ENCODE measurements around the gene CHN2. TPM values are rescaled to one million over a fixed set of nuclear protein-coding genes. Genes with fewer than 3 reads are reported as not detected.
"Not testable (repeated sequence)": the region's sequence is repeated elsewhere in the genome, so short reads cannot be mapped to it uniquely, and the experiment has no call there.

CHN2 gene
- total RNA-seq, 1 donor from 2014 or later = 0.73 TPM

GRCh38 chr7:29510028-29510427, 315.5 kb downstream of the CHN2 start:
- intact Hi-C loops (cut with micrococcal nuclease) = no loop called here
- Mint-ChIP-seq H3K36me3 (ENCODE audit: low read depth) (no peaks in the 10 kb centered on the region), H3K4me3 (ENCODE audit: low read depth) (no peak overlapping the region)

GRCh38 chr7:29511337-29511736, 316.8 kb downstream of the CHN2 start:
- no peaks in the 10 kb centered on the region for H3K4me1 Mint-ChIP-seq (ENCODE audit: low read depth)
- no peak overlapping the region for H3K27ac Mint-ChIP-seq
- DNase-seq (ENCODE audit: low spot score) = no peak
- no peaks in the 10 kb centered on the region for H3K9me3 Mint-ChIP-seq
- H3K36me3 Mint-ChIP-seq (ENCODE audit: low read depth) = no peaks in the 10 kb centered on the region
- intact Hi-C loops (cut with micrococcal nuclease) = no loop called here
- no peak overlapping the region for H3K4me3 Mint-ChIP-seq (ENCODE audit: low read depth)
- no peaks in the 10 kb centered on the region for H3K27me3 Mint-ChIP-seq (ENCODE audit: low read depth)

More at GRCh38 chr7:29510028-29510427, 315.5 kb downstream of the CHN2 start:
- no peaks in the 10 kb centered on the region for H3K9me3 Mint-ChIP-seq
- H3K27me3 Mint-ChIP-seq (ENCODE audit: low read depth) = no peaks in the 10 kb centered on the region
- H3K4me1 Mint-ChIP-seq (ENCODE audit: low read depth) = no peaks in the 10 kb centered on the region
- H3K27ac Mint-ChIP-seq = no peak overlapping the region
- DNase-seq (ENCODE audit: low spot score) = no peak

GRCh38 chr7:29511851-29512250, 317.3 kb downstream of the CHN2 start:
- intact Hi-C loops (cut with micrococcal nuclease) = no loop called here
- Mint-ChIP-seq H3K9me3 (no peaks in the 10 kb centered on the region), H3K27ac (no peak overlapping the region), H3K27me3 (ENCODE audit: low read depth) (no peaks in the 10 kb centered on the region), H3K4me3 (ENCODE audit: low read depth) (no peak overlapping the region), H3K36me3 (ENCODE audit: low read depth) (no peaks in the 10 kb centered on the region), H3K4me1 (ENCODE audit: low read depth) (no peaks in the 10 kb centered on the region)
- DNase-seq (ENCODE audit: low spot score) = no peak

GRCh38 chr7:29516491-29516890, 321.9 kb downstream of the CHN2 start:
- intact Hi-C loops (cut with micrococcal nuclease) = no loop called here
- no peaks in the 10 kb centered on the region for H3K36me3 Mint-ChIP-seq (ENCODE audit: low read depth)

GRCh38 chr7:29518616-29519015, 324.0 kb downstream of the CHN2 start:
- Mint-ChIP-seq H3K9me3 (no peaks in the 10 kb centered on the region), H3K36me3 (ENCODE audit: low read depth) (no peaks in the 10 kb centered on the region), H3K27me3 (ENCODE audit: low read depth) (no peaks in the 10 kb centered on the region), H3K4me1 (ENCODE audit: low read depth) (no peaks in the 10 kb centered on the region), H3K27ac (no peak overlapping the region), H3K4me3 (ENCODE audit: low read depth) (no peak overlapping the region)
- no peak for DNase-seq (ENCODE audit: low spot score)
- intact Hi-C loops (cut with micrococcal nuclease) = no loop called here

More at GRCh38 chr7:29516491-29516890, 321.9 kb downstream of the CHN2 start:
- Mint-ChIP-seq H3K27ac (no peak overlapping the region), H3K4me3 (ENCODE audit: low read depth) (no peak overlapping the region), H3K9me3 (no peaks in the 10 kb centered on the region), H3K27me3 (ENCODE audit: low read depth) (no peaks in the 10 kb centered on the region), H3K4me1 (ENCODE audit: low read depth) (no peaks in the 10 kb centered on the region)
- DNase-seq (ENCODE audit: low spot score) = no peak

- no peak overlapping the region for H3K4me3 Mint-ChIP-seq (ENCODE audit: low read depth)
- H3K36me3 Mint-ChIP-seq (ENCODE audit: low read depth) = no peaks in the 10 kb centered on the region
- no peaks in the 10 kb centered on the region for H3K27me3 Mint-ChIP-seq (ENCODE audit: low read depth)
- intact Hi-C loops (cut with micrococcal nuclease) = no loop called here
- H3K9me3 Mint-ChIP-seq = peaks cover 4% of the 10 kb centered on the region
- no peak for DNase-seq (ENCODE audit: low spot score)
- no peaks in the 10 kb centered on the region for H3K4me1 Mint-ChIP-seq (ENCODE audit: low read depth)
- H3K27ac Mint-ChIP-seq = no peak overlapping the region
Measured at GRCh38 chr7:29523728-29524127, 329.2 kb downstream of the CHN2 start.

- Mint-ChIP-seq H3K27me3 (ENCODE audit: low read depth) (no peaks in the 10 kb centered on the region), H3K4me3 (ENCODE audit: low read depth) (no peak overlapping the region), H3K36me3 (ENCODE audit: low read depth) (no peaks in the 10 kb centered on the region), H3K9me3 (peaks cover 4% of the 10 kb centered on the region), H3K27ac (no peak overlapping the region), H3K4me1 (ENCODE audit: low read depth) (no peaks in the 10 kb centered on the region)
- intact Hi-C loops (cut with micrococcal nuclease) = no loop called here
- DNase-seq (ENCODE audit: low spot score) = no peak
Measured at GRCh38 chr7:29527505-29528108, 333.0 kb downstream of the CHN2 start.

GRCh38 chr7:29528526-29528925, 334.0 kb downstream of the CHN2 start:
- DNase-seq (ENCODE audit: low spot score); H3K27ac Mint-ChIP-seq; intact Hi-C loops (cut with micrococcal nuclease); H3K4me1 Mint-ChIP-seq (ENCODE audit: low read depth); H3K9me3 Mint-ChIP-seq; H3K4me3 Mint-ChIP-seq (ENCODE audit: low read depth); H3K36me3 Mint-ChIP-seq (ENCODE audit: low read depth); H3K27me3 Mint-ChIP-seq (ENCODE audit: low read depth): not testable (repeated sequence)

Other genes starting within 250 kb of the CHN2 start
- gene TRIL, start 236.4 kb upstream of the CHN2 start, total RNA-seq = not detected in 2 replicates
- 0.11 TPM in 1 of 2 replicates, not detected in the other for gene CPVL, start 48.2 kb upstream of the CHN2 start, total RNA-seq